HCT116 (cell line): Measurements from ENCODE around the gene ZNF207. TPM values are rescaled to one million over a fixed set of nuclear protein-coding genes. Genes with fewer than 3 reads are reported as not detected.

Experiments used
- ATAC-seq: fragments of 200-7000 bp; cut with Tn5 transposase; 2 replicates; pipeline ENCODE4 v1.9.1; 2020; ENCODE audit warnings: mild to moderate bottlenecking, moderate library complexity
- BruUV-seq: library from RNA; stranded (reverse); fragments of 400-500 nt; replicated peaks from 2 replicates; lab custom pipeline; 2021; lab: Mats Ljungman, UMichigan
- CTCF ChIA-PET: fragments of 300-600 bp; sonication (Branson Sonifier 250); formaldehyde crosslinking; loops from one replicate; lab custom pipeline; 2021; ENCODE audit warnings: antibody characterized with exemption; lab: Charles Lee
- POLR2A ChIA-PET: fragments of 300-600, 350-600 bp; sonication (Branson Sonifier 250); formaldehyde crosslinking; loops from one replicate; lab custom pipeline; 2021; ENCODE audit warnings: antibody characterized with exemption; lab: Charles Lee
- RAD21 ChIA-PET, 2 experiments: fragments of 300-600 bp; sonication (Branson Sonifier 250); formaldehyde crosslinking; loops; one replicate each; lab custom pipeline; 2023; ENCODE audit warnings: low total read pairs in 2 of 2; ENCODE audit not compliant: uncharacterized antibody in 2 of 2, unreplicated experiment in 2 of 2, low non-redundant PET in 1 of 2; lab: Charles Lee
- DNase-seq: peaks from one replicate; pipeline ENCODE4 v3.0.0-alpha.2; 2010; ENCODE audit warnings: low read depth, low spot score
- H2AFZ ChIP-seq: fragments of 200-600 bp; shearing (Covaris generic), sonication (generic); 2 replicates; pipeline ENCODE4 v1.6.1; 2017; ENCODE audit warnings: low read depth, mixed run types, mixed read lengths, antibody characterized with exemption, low read length; ENCODE audit not compliant: poor library complexity, severe bottlenecking
- H3K27ac ChIP-seq: 2 replicates; pipeline ENCODE4 v1.5.1; 2012; ENCODE audit warnings: low read depth, low read length
- H3K27me3 ChIP-seq: fragments of 200-600 bp; sonication (generic); 2 replicates; pipeline ENCODE4 v1.6.1; 2016; ENCODE audit warnings: mixed run types, low read length, mixed read lengths; ENCODE audit not compliant: insufficient read depth
- H3K36me3 ChIP-seq, 2 experiments: fragments of 200-500 bp in 1 of 2; fragments of 200-600 bp in 1 of 2; sonication (Bioruptor generic) in 1 of 2; sonication (generic) in 1 of 2; 2 replicates each; pipeline versions ENCODE4 v1.5.1 to v1.6.1; 2014 to 2016; ENCODE audit warnings: low read length in 2 of 2, inconsistent platforms in 1 of 2, mixed read lengths in 1 of 2, mixed run types in 1 of 2; ENCODE audit not compliant: insufficient read depth in 2 of 2, control insufficient read depth in 1 of 2
- H3K4me1 ChIP-seq, 2 experiments: fragments of 200-600 bp in 1 of 2; sonication (generic) in 1 of 2; 2 replicates each; pipeline versions ENCODE4 v1.5.1 to v1.6.1; 2012 to 2017; ENCODE audit warnings: low read length in 2 of 2, inconsistent platforms in 1 of 2, mild to moderate bottlenecking in 1 of 2, mixed read lengths in 1 of 2, mixed run types in 1 of 2, moderate library complexity in 1 of 2; ENCODE audit not compliant: insufficient read depth in 2 of 2, control insufficient read depth in 1 of 2
- H3K4me2 ChIP-seq: fragments of 200-600 bp; sonication (generic); 2 replicates; pipeline ENCODE4 v1.6.1; 2017; ENCODE audit warnings: mixed run types, low read length, mixed read lengths
- H3K4me3 ChIP-seq, 2 experiments: fragments of 200-600 bp in 1 of 2; sonication (generic) in 1 of 2; replicated peaks in 1 of 2; 2 replicates each; pipeline ENCODE4 v1.5.1; 2011 to 2016; ENCODE audit warnings: low read length in 2 of 2, control low read depth in 1 of 2, low read depth in 1 of 2, mild to moderate bottlenecking in 1 of 2, mixed read lengths in 1 of 2, mixed run types in 1 of 2
- H3K79me2 ChIP-seq: fragments of 200-600 bp; sonication (generic); 2 replicates; pipeline ENCODE4 v1.6.1; 2017; ENCODE audit warnings: mild to moderate bottlenecking, mixed run types, low read length, moderate library complexity, mixed read lengths; ENCODE audit not compliant: insufficient read depth
- H3K9ac ChIP-seq: fragments of 200-600 bp; sonication (generic); 2 replicates; pipeline ENCODE4 v1.6.1; 2016; ENCODE audit warnings: low read length, mixed read lengths
- H3K9me2 ChIP-seq: fragments of 200-600 bp; sonication (generic), shearing (Covaris generic); 2 replicates; pipeline ENCODE4 v1.6.1; 2017; ENCODE audit warnings: mixed run types, mild to moderate bottlenecking, moderate library complexity; ENCODE audit not compliant: insufficient read depth
- H3K9me3 ChIP-seq, 2 experiments: fragments of 200-500 bp in 1 of 2; fragments of 200-600 bp in 1 of 2; sonication (Bioruptor generic) in 1 of 2; sonication (generic) in 1 of 2; 2 replicates each; pipeline ENCODE4 v1.6.1; 2014 to 2017; ENCODE audit warnings: low read length in 2 of 2, mixed read lengths in 2 of 2, inconsistent platforms in 1 of 2, low read depth in 1 of 2, mild to moderate bottlenecking in 1 of 2, mixed run types in 1 of 2, moderate library complexity in 1 of 2; ENCODE audit not compliant: control insufficient read depth in 1 of 2, insufficient read depth in 1 of 2
- H4K20me1 ChIP-seq: fragments of 200-600 bp; sonication (generic), shearing (Covaris generic); 2 replicates; pipeline ENCODE4 v1.6.1; 2017; ENCODE audit warnings: mixed run types, mild to moderate bottlenecking, moderate library complexity; ENCODE audit not compliant: insufficient read depth
- ATF3 ChIP-seq: IDR thresholded peaks from 2 replicates; pipeline ENCODE4 v1.6.1; 2012
- CBX3 ChIP-seq: IDR thresholded peaks from 2 replicates; pipeline ENCODE4 v1.6.1; 2012; ENCODE audit warnings: low read depth
- CEBPB ChIP-seq: IDR thresholded peaks from 2 replicates; pipeline ENCODE4 v1.6.1; 2012; ENCODE audit warnings: low read depth
- CTCF ChIP-seq, 3 experiments: fragments of 200-600 bp in 1 of 3; sonication (generic) in 1 of 3; IDR thresholded peaks in 2 of 3; conservative IDR thresholded peaks in 1 of 3; 2 replicates each; pipeline ENCODE4 v1.5.1; 2012 to 2017; ENCODE audit warnings: low read depth in 2 of 3, low read length in 2 of 3, antibody characterized with exemption in 1 of 3, borderline replicate concordance in 1 of 3, control low read depth in 1 of 3, mild to moderate bottlenecking in 1 of 3, mixed read lengths in 1 of 3, mixed run types in 1 of 3, moderate library complexity in 1 of 3; ENCODE audit not compliant: insufficient read depth in 1 of 3
- EGR1 ChIP-seq: IDR thresholded peaks from 2 replicates; pipeline ENCODE4 v1.6.1; 2012; ENCODE audit warnings: low read depth
- EZH2 ChIP-seq: fragments of 200-600 bp; sonication (generic); IDR thresholded peaks from 2 replicates; pipeline ENCODE4 v1.6.1; 2017; ENCODE audit warnings: antibody characterized with exemption, mixed run types
- EZH2phosphoT487 ChIP-seq: fragments of 200-600 bp; IDR thresholded peaks from 2 replicates; pipeline ENCODE4 v1.6.1; 2018; ENCODE audit warnings: antibody characterized with exemption, borderline replicate concordance
- MAX ChIP-seq: IDR thresholded peaks from 2 replicates; pipeline ENCODE4 v1.6.1; 2012
- POLR2A ChIP-seq: IDR thresholded peaks from 2 replicates; pipeline ENCODE4 v1.7.0; 2011; ENCODE audit warnings: borderline replicate concordance; ENCODE audit not compliant: insufficient read depth, insufficient read length; ENCODE audit errors: extremely low read depth
- POLR2AphosphoS5 ChIP-seq: IDR thresholded peaks from 2 replicates; pipeline ENCODE4 v1.6.1; 2011; ENCODE audit warnings: mild to moderate bottlenecking, low read depth, low read length, moderate library complexity
- RAD21 ChIP-seq: IDR thresholded peaks from 2 replicates; pipeline ENCODE4 v1.6.1; 2012; ENCODE audit warnings: low read depth, mild to moderate bottlenecking
- REST ChIP-seq: IDR thresholded peaks from 2 replicates; pipeline ENCODE4 v1.6.1; 2012; ENCODE audit warnings: low read depth
- SIN3A ChIP-seq: IDR thresholded peaks from 2 replicates; pipeline ENCODE4 v1.6.1; 2012; ENCODE audit warnings: low read depth
- SRF ChIP-seq: IDR thresholded peaks from 2 replicates; pipeline ENCODE4 v1.6.1; 2012; ENCODE audit warnings: low read depth
- ZFX ChIP-seq: fragments of 450-650 bp; IDR thresholded peaks from 2 replicates; pipeline ENCODE4 v1.6.1; 2017
- ZNF274 ChIP-seq: fragments of 200-500 bp; sonication (Bioruptor generic); IDR thresholded peaks from 2 replicates; pipeline ENCODE4 v1.6.1; 2014; ENCODE audit warnings: mild to moderate bottlenecking, low read depth, low read length, inconsistent platforms
- intact Hi-C: fragments of 100-400 bp; cut with micrococcal nuclease; formaldehyde crosslinking; loops from 2 replicates; pipeline ENCODE4 v1.10.0; 2022
- total RNA-seq: library from RNA; stranded (reverse); gene quantifications from one replicate; pipeline ENCODE4 v1.2.1, GENCODE V29; 2021; ENCODE audit not compliant: unreplicated experiment

ZNF207 gene
- total RNA-seq, 1 experiment from 2014 or later: 181 TPM

- intact Hi-C loops: no loop called here
- DNase-seq (no peak), ATAC-seq (no peak)
- ChIA-PET CTCF (no interaction called here), RAD21 (no interaction called here), POLR2A (no interaction called here)
- Histone ChIP-seq H3K4me2 (no peak overlapping the region), H3K79me2 (peaks cover 98% of the 10 kb centered on the region), H3K27me3 (no peaks in the 10 kb centered on the region), H3K36me3 (peaks cover 85% of the 10 kb centered on the region in 2 experiments), H2AFZ (no peak overlapping the region), H3K9ac (no peak overlapping the region), H3K4me1 (no peaks in the 10 kb centered on the region), H3K4me3 (no peak overlapping the region), H3K9me2 (no peaks in the 10 kb centered on the region), H4K20me1 (peaks cover 58% of the 10 kb centered on the region), H3K9me3 (no peaks in the 10 kb centered on the region), H3K27ac (no peak overlapping the region)
- no TSS peak for BruUV-seq
- TF ChIP-seq CBX3 (no peak), ZFX (no peak), EGR1 (no peak), EZH2 (no peak), SIN3A (no peak), CTCF (IDR thresholded peaks at IDR 0.05 in 2 of 3, conservative IDR thresholded peaks at IDR 0.05 in 1 of 3; ENCODE audit: borderline replicate concordance in 1 of 3, insufficient read depth in 1 of 3, low read depth in 2 of 3, low read length in 2 of 3) (no peak), SRF (no peak), MAX (no peak), POLR2AphosphoS5 (no peak), CEBPB (no peak), POLR2A (no peak), ATF3 (no peak), ZNF274 (no peak), REST (no peak), EZH2phosphoT487 (no peak), RAD21 (no peak)
Measured at GRCh38 chr17:32370426-32370825, 20.5 kb downstream of the ZNF207 start.
